IMR-90 (cell line): Measurements from ENCODE around the gene NSMCE3. TPM values are rescaled to one million over a fixed set of nuclear protein-coding genes. Genes with fewer than 3 reads are reported as not detected.

Source experiments
- ATAC-seq: fragments of 200-7000 bp; cut with Tn5 transposase; 2 replicates; pipeline ENCODE4 v1.9.1; 2020; ENCODE audit warnings: low read depth, mild to moderate bottlenecking, moderate library complexity
- BruUV-seq: library from RNA; stranded (reverse); fragments of 400-500 nt; replicated peaks from 2 replicates; lab custom pipeline; 2021; lab: Mats Ljungman, UMichigan
- CTCF ChIA-PET: fragments of 300-600 bp; formaldehyde crosslinking; extraction: SDS; loops from one replicate; lab custom pipeline; 2021; ENCODE audit warnings: antibody characterized with exemption; lab: Yijun Ruan, JAX
- POLR2A ChIA-PET: fragments of 300-600 bp; sonication (Branson Sonifier 250); formaldehyde crosslinking; loops from one replicate; lab custom pipeline; 2022; ENCODE audit warnings: antibody characterized with exemption; ENCODE audit not compliant: unreplicated experiment; lab: Charles Lee
- DNase-seq: peaks from one replicate; pipeline ENCODE4 v3.0.0; 2013
- H2AFZ ChIP-seq: replicated peaks from 2 replicates; pipeline ENCODE3; 2013; ENCODE audit warnings: low read length, mild to moderate bottlenecking; ENCODE audit not compliant: poor library complexity
- H2AK5ac ChIP-seq: 2 replicates; pipeline ENCODE4 v1.6.1; 2013; ENCODE audit warnings: low read depth, low read length, inconsistent platforms
- H2AK9ac ChIP-seq: replicated peaks from 2 replicates; pipeline ENCODE3; 2013; ENCODE audit warnings: mild to moderate bottlenecking, low read depth, low read length, moderate library complexity; ENCODE audit not compliant: poor library complexity
- H2BK120ac ChIP-seq: 2 replicates; pipeline ENCODE4 v1.6.1; 2013; ENCODE audit warnings: low read depth, low read length, inconsistent platforms
- H2BK15ac ChIP-seq: 3 replicates; pipeline ENCODE4 v1.6.1; 2013; ENCODE audit warnings: low read depth, low read length, inconsistent platforms
- H2BK20ac ChIP-seq: 2 replicates; pipeline ENCODE4 v1.6.1; 2013; ENCODE audit warnings: low read depth, mild to moderate bottlenecking, inconsistent platforms, low read length, moderate library complexity
- H2BK5ac ChIP-seq: 2 replicates; pipeline ENCODE4 v1.6.1; 2013; ENCODE audit warnings: mild to moderate bottlenecking, low read depth, low read length, inconsistent platforms; ENCODE audit not compliant: poor library complexity, severe bottlenecking
- H3K14ac ChIP-seq: replicated peaks from 2 replicates; pipeline ENCODE4 v1.6.1; 2013; ENCODE audit warnings: low read depth, low read length, inconsistent platforms
- H3K18ac ChIP-seq: 2 replicates; pipeline ENCODE4 v1.6.1; 2013; ENCODE audit warnings: low read depth, low read length, control low read depth
- H3K23ac ChIP-seq: 2 replicates; pipeline ENCODE4 v1.6.1; 2013; ENCODE audit warnings: low read depth, low read length, inconsistent platforms
- H3K27ac ChIP-seq: 2 replicates; pipeline ENCODE4 v1.5.1; 2013; ENCODE audit warnings: mild to moderate bottlenecking, control low read depth, low read length; ENCODE audit not compliant: insufficient read depth
- H3K27me3 ChIP-seq: 2 replicates; pipeline ENCODE4 v1.6.1; 2013; ENCODE audit warnings: low read length; ENCODE audit not compliant: control insufficient read depth, insufficient read depth
- H3K36me3 ChIP-seq: 2 replicates; pipeline ENCODE4 v1.6.1; 2013; ENCODE audit warnings: low read length, mixed read lengths; ENCODE audit not compliant: control insufficient read depth, insufficient read depth
- H3K4ac ChIP-seq: 2 replicates; pipeline ENCODE4 v1.6.1; 2013; ENCODE audit warnings: low read depth, low read length, inconsistent platforms
- H3K4me1 ChIP-seq: 2 replicates; pipeline ENCODE4 v1.6.1; 2013; ENCODE audit warnings: low read length, mixed read lengths; ENCODE audit not compliant: control insufficient read depth, insufficient read depth
- H3K4me2 ChIP-seq: 2 replicates; pipeline ENCODE4 v1.6.1; 2013; ENCODE audit warnings: low read depth, mild to moderate bottlenecking, control low read depth, low read length, moderate library complexity
- H3K4me3 ChIP-seq: 2 replicates; pipeline ENCODE4 v1.5.1; 2013; ENCODE audit warnings: low read depth, mild to moderate bottlenecking, control low read depth, low read length, moderate library complexity; ENCODE audit not compliant: insufficient read depth
- H3K56ac ChIP-seq: 2 replicates; pipeline ENCODE4 v1.6.1; 2013; ENCODE audit warnings: low read length, inconsistent platforms; ENCODE audit not compliant: insufficient read depth; ENCODE audit errors: extremely low read depth
- H3K79me1 ChIP-seq, 2 experiments: 2 replicates each; pipeline ENCODE4 v1.6.1; 2013; ENCODE audit warnings: low read length in 2 of 2, inconsistent platforms in 1 of 2, low read depth in 1 of 2
- H3K9ac ChIP-seq: 2 replicates; pipeline ENCODE4 v1.6.1; 2013; ENCODE audit warnings: low read depth, low read length, control low read depth
- H3K9me1 ChIP-seq: 2 replicates; pipeline ENCODE4 v1.6.1; 2013; ENCODE audit warnings: low read length, inconsistent platforms; ENCODE audit not compliant: insufficient read depth
- H3K9me3 ChIP-seq: 2 replicates; pipeline ENCODE4 v1.6.1; 2013; ENCODE audit warnings: low read length; ENCODE audit not compliant: control insufficient read depth, insufficient read depth
- H4K20me1 ChIP-seq: 2 replicates; pipeline ENCODE4 v1.6.1; 2013; ENCODE audit warnings: low read length, inconsistent platforms; ENCODE audit not compliant: insufficient read depth
- H4K5ac ChIP-seq: 2 replicates; pipeline ENCODE4 v1.6.1; 2013; ENCODE audit warnings: mild to moderate bottlenecking, low read depth, low read length, control low read depth
- H4K8ac ChIP-seq, 2 experiments: 2 replicates each; pipeline ENCODE4 v1.6.1; 2013; ENCODE audit warnings: low read depth in 2 of 2, low read length in 2 of 2, control low read depth in 1 of 2, inconsistent platforms in 1 of 2
- H4K91ac ChIP-seq: 2 replicates; pipeline ENCODE4 v1.6.1; 2013; ENCODE audit warnings: low read depth, low read length, inconsistent platforms; ENCODE audit not compliant: insufficient read depth
- BHLHE40 ChIP-seq: fragments of 150-350 bp; IDR thresholded peaks from 2 replicates; pipeline ENCODE4 v1.6.1; 2016; ENCODE audit warnings: mild to moderate bottlenecking, low read depth, low read length
- CEBPB ChIP-seq: IDR thresholded peaks from 2 replicates; pipeline ENCODE4 v1.6.1; 2012; ENCODE audit warnings: low read depth, low read length, improper control_type of control experiment
- MAFK ChIP-seq: IDR thresholded peaks from 2 replicates; pipeline ENCODE4 v1.6.1; 2012; ENCODE audit warnings: low read depth, low read length, improper control_type of control experiment
- WGBS, 2 experiments: methylation state at CpG; one replicate each; pipeline versions ENCODE4 v1.1.5 to v1.1.7; 2013; ENCODE audit warnings: missing lambda C conversion rate in 2 of 2; ENCODE audit not compliant: insufficient read length in 1 of 2; ENCODE audit errors: extremely low coverage in 2 of 2; 5-methylcytosine and 5-hydroxymethylcytosine counted together
- dilution Hi-C: fragments of 300-500 bp; cut with HindIII; formaldehyde crosslinking; loops from one replicate; pipeline ENCODE4 v1.14.3; 2018; ENCODE audit warnings: low sequenced_read_pairs; ENCODE audit not compliant: unreplicated experiment
- in situ Hi-C: fragments of 300-500 bp; cut with MboI; formaldehyde crosslinking; loops from 3 replicates; pipeline ENCODE4 v1.14.3; 2019; ENCODE audit warnings: low sequenced_read_pairs, inconsistent platforms, mixed read lengths
- intact Hi-C: fragments of 100-400 bp; cut with micrococcal nuclease; formaldehyde crosslinking; loops from 2 replicates; pipeline ENCODE4 v1.10.0; 2022
- polyA plus RNA-seq, 3 experiments: library from polyadenylated mRNA; depleted of rRNA; stranded (reverse); fragments of >200 nt; gene quantifications; 2 replicates each; pipeline ENCODE4 v1.2.3, GENCODE V29; 2012; ENCODE audit warnings: low replicate concordance in 1 of 3
- total RNA-seq: library from RNA; depleted of rRNA; stranded (reverse); fragments of >200 nt; gene quantifications from 2 replicates; pipeline ENCODE4 v1.2.3, GENCODE V29; 2012
- TF ChIP-seq, protein P1 (sequence below): conservative IDR thresholded peaks from 2 replicates; pipeline ENCODE4 v1.5.1; 2012; ENCODE audit warnings: mild to moderate bottlenecking, low read depth, low read length, improper control_type of control experiment
- TF ChIP-seq, protein P2 (sequence below): fragments of 150-350 bp; IDR thresholded peaks from 2 replicates; pipeline ENCODE4 v1.6.1; 2016; ENCODE audit warnings: low read depth, mild to moderate bottlenecking, low read length, moderate library complexity, borderline replicate concordance

The NSMCE3 gene
- total and polyA plus RNA-seq, 2 of the 4 experiments (the other 2 are of a cell fraction) = 5.1 to 6.3 TPM

DNA sequence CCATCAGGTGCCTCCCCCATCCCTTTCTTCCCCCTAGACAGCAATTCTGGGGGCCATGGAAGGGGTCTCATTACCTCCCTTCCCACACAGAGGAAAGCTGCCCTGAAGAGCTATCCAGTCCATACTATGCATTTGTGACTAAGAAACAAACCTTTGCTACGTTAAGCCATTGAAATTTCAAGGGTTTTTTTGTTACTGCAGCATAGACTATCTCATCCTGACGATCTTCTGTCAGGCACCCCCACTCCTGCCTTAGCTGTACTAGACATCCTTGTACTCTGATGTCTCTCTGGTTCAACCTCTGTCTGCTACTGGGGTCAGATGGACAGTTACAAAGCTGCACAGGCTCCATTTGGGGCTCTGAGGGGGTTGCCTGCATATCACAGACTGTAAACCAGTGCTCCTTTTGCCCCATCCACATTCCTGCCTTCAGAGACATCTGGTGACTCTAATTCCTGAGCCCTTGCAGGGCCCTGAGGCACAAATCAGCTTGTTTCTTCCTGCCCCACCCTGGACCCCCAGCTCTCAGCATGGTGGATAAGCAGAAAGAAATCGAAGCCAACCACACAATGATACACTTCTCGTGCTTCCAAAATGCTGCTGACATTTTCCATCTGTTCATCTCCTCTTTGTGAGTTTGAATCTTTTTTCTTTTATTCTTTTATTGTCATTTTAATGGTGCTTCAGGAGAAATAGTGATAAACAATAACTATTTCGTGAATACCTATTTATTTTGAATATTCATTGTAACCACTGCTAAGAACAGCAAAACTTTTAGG lies 21.6 kb upstream of the NSMCE3 start:
- in situ Hi-C loops = no loop called here
- Histone ChIP-seq H3K36me3 (no peaks in the 10 kb centered on the region), H3K79me1 (no peaks in the 10 kb centered on the region), H3K4me1 (no peaks in the 10 kb centered on the region), H3K4me3 (no peak overlapping the region), H3K4me2 (no peak overlapping the region), H3K23ac (no peak overlapping the region), H2AK9ac (no peak overlapping the region), H3K9me3 (no peaks in the 10 kb centered on the region), H3K14ac (no peak overlapping the region), H4K5ac (no peak overlapping the region), H3K18ac (no peak overlapping the region), H3K27me3 (peaks cover 10% of the 10 kb centered on the region), H2AK5ac (no peak overlapping the region), H3K4ac (no peak overlapping the region), H2BK20ac (no peak overlapping the region), H2BK15ac (no peak overlapping the region), H3K56ac (no peak overlapping the region), H2BK120ac (no peak overlapping the region), H2BK5ac (no peak overlapping the region), H3K9me1 (no peaks in the 10 kb centered on the region), H4K91ac (no peak overlapping the region), H3K9ac (no peak overlapping the region), H4K20me1 (no peaks in the 10 kb centered on the region), H2AFZ (no peak overlapping the region), H3K27ac (no peak overlapping the region), H4K8ac (no peak overlapping the region)
- POLR2A ChIA-PET = no interaction called here
- dilution Hi-C loops = no loop called here
- DNase-seq = no peak
- CTCF ChIA-PET = no interaction called here
- no TSS peak for BruUV-seq
- no CpG with 5 or more reads among the region's 5 CpGs for WGBS, 2 experiments
- intact Hi-C loops = no loop called here
- TF ChIP-seq MAFK = no peak
- TF ChIP-seq, protein P1, sequence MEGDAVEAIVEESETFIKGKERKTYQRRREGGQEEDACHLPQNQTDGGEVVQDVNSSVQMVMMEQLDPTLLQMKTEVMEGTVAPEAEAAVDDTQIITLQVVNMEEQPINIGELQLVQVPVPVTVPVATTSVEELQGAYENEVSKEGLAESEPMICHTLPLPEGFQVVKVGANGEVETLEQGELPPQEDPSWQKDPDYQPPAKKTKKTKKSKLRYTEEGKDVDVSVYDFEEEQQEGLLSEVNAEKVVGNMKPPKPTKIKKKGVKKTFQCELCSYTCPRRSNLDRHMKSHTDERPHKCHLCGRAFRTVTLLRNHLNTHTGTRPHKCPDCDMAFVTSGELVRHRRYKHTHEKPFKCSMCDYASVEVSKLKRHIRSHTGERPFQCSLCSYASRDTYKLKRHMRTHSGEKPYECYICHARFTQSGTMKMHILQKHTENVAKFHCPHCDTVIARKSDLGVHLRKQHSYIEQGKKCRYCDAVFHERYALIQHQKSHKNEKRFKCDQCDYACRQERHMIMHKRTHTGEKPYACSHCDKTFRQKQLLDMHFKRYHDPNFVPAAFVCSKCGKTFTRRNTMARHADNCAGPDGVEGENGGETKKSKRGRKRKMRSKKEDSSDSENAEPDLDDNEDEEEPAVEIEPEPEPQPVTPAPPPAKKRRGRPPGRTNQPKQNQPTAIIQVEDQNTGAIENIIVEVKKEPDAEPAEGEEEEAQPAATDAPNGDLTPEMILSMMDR = no peak
- TF ChIP-seq CEBPB = no peak
- no peak for TF ChIP-seq BHLHE40
- TF ChIP-seq, protein P2, sequence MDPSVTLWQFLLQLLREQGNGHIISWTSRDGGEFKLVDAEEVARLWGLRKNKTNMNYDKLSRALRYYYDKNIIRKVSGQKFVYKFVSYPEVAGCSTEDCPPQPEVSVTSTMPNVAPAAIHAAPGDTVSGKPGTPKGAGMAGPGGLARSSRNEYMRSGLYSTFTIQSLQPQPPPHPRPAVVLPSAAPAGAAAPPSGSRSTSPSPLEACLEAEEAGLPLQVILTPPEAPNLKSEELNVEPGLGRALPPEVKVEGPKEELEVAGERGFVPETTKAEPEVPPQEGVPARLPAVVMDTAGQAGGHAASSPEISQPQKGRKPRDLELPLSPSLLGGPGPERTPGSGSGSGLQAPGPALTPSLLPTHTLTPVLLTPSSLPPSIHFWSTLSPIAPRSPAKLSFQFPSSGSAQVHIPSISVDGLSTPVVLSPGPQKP = no peak
- ATAC-seq = no peak
